A673 (cell line): ENCODE measurements around the gene MARCO. TPM values are rescaled to one million over a fixed set of nuclear protein-coding genes. Genes with fewer than 3 reads are reported as not detected.

Experiments
- BruUV-seq: library from RNA; stranded (reverse); fragments of 400-500 nt; replicated peaks from 2 replicates; lab custom pipeline; 2021; lab: Mats Ljungman, UMichigan
- CTCF ChIA-PET: fragments of 300-600 bp; sonication (Branson Sonifier 250); formaldehyde crosslinking; loops from one replicate; lab custom pipeline; 2022; ENCODE audit warnings: antibody characterized with exemption; lab: Charles Lee
- POLR2A ChIA-PET: fragments of 300-600 bp; sonication (Branson Sonifier 250); formaldehyde crosslinking; loops from one replicate; lab custom pipeline; 2022; ENCODE audit warnings: antibody characterized with exemption; ENCODE audit not compliant: low non-redundant PET; lab: Charles Lee
- DNase-seq: peaks from one replicate; pipeline ENCODE4 v3.0.0-alpha.2; 2015; ENCODE audit warnings: low spot score
- H3K27ac ChIP-seq: fragments of 200-600 bp; sonication (generic); 2 replicates; pipeline ENCODE4 v1.5.1; 2016; ENCODE audit warnings: mixed run types, low read depth, mild to moderate bottlenecking, mixed read lengths, antibody characterized with exemption, low read length; ENCODE audit not compliant: poor library complexity, severe bottlenecking
- H3K27me3 ChIP-seq: fragments of 200-600 bp; sonication (generic); replicated peaks from 2 replicates; pipeline ENCODE4 v1.6.1; 2017; ENCODE audit warnings: mixed run types, low read depth, mild to moderate bottlenecking, mixed read lengths, antibody characterized with exemption, low read length; ENCODE audit not compliant: insufficient read depth, poor library complexity
- H3K36me3 ChIP-seq: fragments of 200-600 bp; sonication (generic); 2 replicates; pipeline ENCODE4 v1.6.1; 2016; ENCODE audit warnings: mixed run types, mild to moderate bottlenecking, mixed read lengths, antibody characterized with exemption, low read length; ENCODE audit not compliant: insufficient read depth, poor library complexity, severe bottlenecking
- H3K4me1 ChIP-seq: fragments of 200-600 bp; sonication (generic); 2 replicates; pipeline ENCODE4 v1.6.1; 2017; ENCODE audit warnings: mixed run types, mild to moderate bottlenecking, mixed read lengths, antibody characterized with exemption, low read length; ENCODE audit not compliant: insufficient read depth, poor library complexity, severe bottlenecking
- H3K4me3 ChIP-seq: fragments of 200-600 bp; sonication (generic); 2 replicates; pipeline ENCODE4 v1.5.1; 2016; ENCODE audit warnings: low read depth, mixed run types, mild to moderate bottlenecking, mixed read lengths, low read length; ENCODE audit not compliant: poor library complexity, severe bottlenecking
- H3K9me3 ChIP-seq: fragments of 200-600 bp; sonication (generic); 2 replicates; pipeline ENCODE4 v1.6.1; 2016; ENCODE audit warnings: mixed run types, low read depth, mild to moderate bottlenecking, mixed read lengths, antibody characterized with exemption, low read length; ENCODE audit not compliant: poor library complexity, severe bottlenecking
- EZH2 ChIP-seq: fragments of 200-600 bp; sonication (generic); IDR thresholded peaks from 2 replicates; pipeline ENCODE4 v1.6.1; 2017; ENCODE audit warnings: borderline replicate concordance, low read depth, mild to moderate bottlenecking, mixed read lengths, antibody characterized with exemption, low read length; ENCODE audit not compliant: poor library complexity, severe bottlenecking
- intact Hi-C: fragments of 100-400 bp; cut with micrococcal nuclease; formaldehyde crosslinking; loops from one replicate; pipeline ENCODE4 v1.10.0; 2022; ENCODE audit not compliant: unreplicated experiment
- total RNA-seq: library from RNA; stranded (reverse); gene quantifications from 2 replicates; pipeline ENCODE4 v1.2.3, GENCODE V29; 2021
- TF ChIP-seq, protein P1 (sequence below): fragments of 300-800, 200-600 bp; sonication (generic); conservative IDR thresholded peaks from 2 replicates; pipeline ENCODE4 v1.5.1; 2017; ENCODE audit warnings: low read depth, mild to moderate bottlenecking, antibody characterized with exemption, low read length, moderate library complexity, mixed read lengths

MARCO gene
- total RNA-seq, 1 experiment from 2014 or later: not detected

DNA sequence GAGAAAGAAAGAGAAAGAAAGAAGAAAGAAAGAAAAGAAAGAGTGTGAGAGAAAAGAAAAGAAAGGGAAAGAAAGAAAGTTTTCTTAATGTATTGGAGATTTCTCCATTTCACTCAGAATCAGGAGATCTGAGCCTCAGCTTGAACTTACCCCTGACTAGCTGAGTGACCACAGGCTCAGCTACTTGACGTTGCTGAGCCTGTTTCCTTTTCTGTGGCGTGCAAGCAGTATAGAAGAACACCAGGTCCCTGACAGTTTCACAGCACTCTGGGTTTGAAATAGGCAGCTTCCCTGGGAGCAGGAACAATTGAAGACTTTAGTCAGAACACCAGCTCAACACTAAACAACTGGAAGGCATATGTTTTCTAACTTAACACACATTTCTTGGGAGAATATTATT, 44.7 kb downstream of the MARCO start:
- POLR2A ChIA-PET: no interaction called here
- intact Hi-C loops: no loop called here

DNA sequence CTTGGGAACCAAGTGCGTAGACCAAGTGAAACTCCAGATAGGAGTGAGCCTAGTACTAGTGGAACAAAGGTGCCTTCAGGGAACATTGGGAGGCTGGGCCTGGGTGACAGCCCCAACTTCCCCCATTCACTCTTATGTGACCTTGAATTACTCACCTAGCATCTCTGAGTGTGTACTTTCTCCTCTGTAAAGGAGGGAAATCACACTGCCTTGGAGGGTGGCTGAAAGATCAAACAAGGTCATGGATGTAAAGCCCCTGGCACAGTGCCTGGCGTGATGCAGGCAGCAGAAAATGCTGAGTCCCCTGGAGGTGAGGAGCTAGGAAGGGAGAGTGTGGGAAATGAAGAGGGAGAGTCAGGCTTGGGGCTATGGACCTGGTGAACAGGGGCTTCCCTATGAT, 45.9 kb downstream of the MARCO start:
- BruUV-seq: no TSS peak
- ChIA-PET CTCF (no interaction called here), POLR2A (no interaction called here)
- DNase-seq: no peak
- H3K9me3 ChIP-seq: no peaks in the 10 kb centered on the region
- TF ChIP-seq, protein P1, sequence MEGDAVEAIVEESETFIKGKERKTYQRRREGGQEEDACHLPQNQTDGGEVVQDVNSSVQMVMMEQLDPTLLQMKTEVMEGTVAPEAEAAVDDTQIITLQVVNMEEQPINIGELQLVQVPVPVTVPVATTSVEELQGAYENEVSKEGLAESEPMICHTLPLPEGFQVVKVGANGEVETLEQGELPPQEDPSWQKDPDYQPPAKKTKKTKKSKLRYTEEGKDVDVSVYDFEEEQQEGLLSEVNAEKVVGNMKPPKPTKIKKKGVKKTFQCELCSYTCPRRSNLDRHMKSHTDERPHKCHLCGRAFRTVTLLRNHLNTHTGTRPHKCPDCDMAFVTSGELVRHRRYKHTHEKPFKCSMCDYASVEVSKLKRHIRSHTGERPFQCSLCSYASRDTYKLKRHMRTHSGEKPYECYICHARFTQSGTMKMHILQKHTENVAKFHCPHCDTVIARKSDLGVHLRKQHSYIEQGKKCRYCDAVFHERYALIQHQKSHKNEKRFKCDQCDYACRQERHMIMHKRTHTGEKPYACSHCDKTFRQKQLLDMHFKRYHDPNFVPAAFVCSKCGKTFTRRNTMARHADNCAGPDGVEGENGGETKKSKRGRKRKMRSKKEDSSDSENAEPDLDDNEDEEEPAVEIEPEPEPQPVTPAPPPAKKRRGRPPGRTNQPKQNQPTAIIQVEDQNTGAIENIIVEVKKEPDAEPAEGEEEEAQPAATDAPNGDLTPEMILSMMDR: no peak
- TF ChIP-seq EZH2: no peak
- H3K4me3 ChIP-seq: no peak overlapping the region
- no peaks in the 10 kb centered on the region for H3K36me3 ChIP-seq
- no peaks in the 10 kb centered on the region for H3K4me1 ChIP-seq
- no peak overlapping the region for H3K27ac ChIP-seq
- intact Hi-C loops: no loop called here
- peaks cover 22% of the 10 kb centered on the region for H3K27me3 ChIP-seq

More for the DNA sequence above, 44.7 kb downstream of the MARCO start:
- H3K4me3 ChIP-seq: no peak overlapping the region
- no peaks in the 10 kb centered on the region for H3K9me3 ChIP-seq
- peaks cover 22% of the 10 kb centered on the region for H3K27me3 ChIP-seq
- no peak for DNase-seq
- no TSS peak for BruUV-seq
- no peak overlapping the region for H3K27ac ChIP-seq
- no peak for TF ChIP-seq EZH2
- TF ChIP-seq, protein P1: no peak
- CTCF ChIA-PET: no interaction called here
- no peaks in the 10 kb centered on the region for H3K4me1 ChIP-seq
- H3K36me3 ChIP-seq: no peaks in the 10 kb centered on the region

DNA sequence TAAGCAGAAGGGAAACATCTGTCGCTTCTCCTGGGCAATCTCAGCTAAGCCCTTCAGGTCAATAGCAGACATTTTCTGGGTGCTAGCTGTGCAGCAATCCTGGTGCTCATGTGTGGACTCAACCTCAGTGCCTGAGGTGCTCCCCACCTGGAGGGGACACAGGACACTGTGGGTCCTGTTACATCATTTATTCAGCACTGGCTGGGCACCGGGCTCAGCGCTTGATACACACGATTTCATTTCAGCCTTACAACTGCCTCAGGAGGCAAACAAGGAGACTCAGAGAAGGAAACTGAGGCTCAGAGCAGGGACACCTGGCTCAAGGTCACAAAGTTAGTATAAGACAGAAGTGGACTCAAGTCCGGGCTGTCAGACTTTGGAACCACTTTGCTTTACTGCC, 46.7 kb downstream of the MARCO start:
- H3K9me3 ChIP-seq: no peaks in the 10 kb centered on the region
- ChIA-PET CTCF (no interaction called here), POLR2A (no interaction called here)
- no peak for DNase-seq
- no peaks in the 10 kb centered on the region for H3K36me3 ChIP-seq
- no peak overlapping the region for H3K4me3 ChIP-seq
- no TSS peak for BruUV-seq
- TF ChIP-seq, protein P1: no peak
- TF ChIP-seq EZH2: no peak
- H3K27ac ChIP-seq: no peak overlapping the region
- H3K27me3 ChIP-seq: peaks cover 22% of the 10 kb centered on the region
- intact Hi-C loops: no loop called here
- no peaks in the 10 kb centered on the region for H3K4me1 ChIP-seq
